Activated T-helper 2 cell treated with anti-CD3 and anti-CD28 coated beads, Interferon-gamma antibody, Interleukin-2, Interleukin-4, amounts not matched to agents 10 μg/mL and 5 μg/mL and 100 μg/mL, durations not matched to agents 14 hours and 24 hours and 36 hours (primary cell): Measurements from ENCODE around the gene CASZ1. TPM values are rescaled to one million over a fixed set of nuclear protein-coding genes. Genes with fewer than 3 reads are reported as not detected.

Source experiments
- DNase-seq: peaks from one replicate; pipeline ENCODE4 v3.0.0; 2021; ENCODE audit warnings: low spot score
- H3K27ac Mint-ChIP-seq: one replicate; pipeline ENCODE4 v1.8.0; 2021; ENCODE audit warnings: mixed read lengths
- H3K27me3 Mint-ChIP-seq: one replicate; pipeline ENCODE4 v1.8.0; 2021; ENCODE audit warnings: low read depth, mixed read lengths
- H3K36me3 Mint-ChIP-seq: one replicate; pipeline ENCODE4 v1.8.0; 2021; ENCODE audit warnings: low read depth, mixed read lengths
- H3K4me1 Mint-ChIP-seq: one replicate; pipeline ENCODE4 v1.8.0; 2021; ENCODE audit warnings: low read depth, mixed read lengths
- H3K4me3 Mint-ChIP-seq: one replicate; pipeline ENCODE4 v1.8.0; 2021; ENCODE audit warnings: low read depth, mild to moderate bottlenecking, moderate library complexity, mixed read lengths
- H3K9me3 Mint-ChIP-seq: one replicate; pipeline ENCODE4 v1.8.0; 2021; ENCODE audit warnings: mixed read lengths
- intact Hi-C: fragments of 100-400 bp; cut with micrococcal nuclease; formaldehyde crosslinking; loops from one replicate; pipeline ENCODE4 v1.15.1; 2023
- total RNA-seq: library from RNA; stranded (reverse); gene quantifications from 2 replicates; pipeline ENCODE4 v1.2.3, GENCODE V29; 2022

Gene CASZ1
- total RNA-seq, 1 donor from 2014 or later = 9.9 TPM

GRCh38 chr1:10639011-10639774 is 157.3 kb downstream of the CASZ1 start:
- no peak overlapping the region for H3K27ac Mint-ChIP-seq
- DNase-seq = no peak
- no peak overlapping the region for H3K4me3 Mint-ChIP-seq

DNA sequence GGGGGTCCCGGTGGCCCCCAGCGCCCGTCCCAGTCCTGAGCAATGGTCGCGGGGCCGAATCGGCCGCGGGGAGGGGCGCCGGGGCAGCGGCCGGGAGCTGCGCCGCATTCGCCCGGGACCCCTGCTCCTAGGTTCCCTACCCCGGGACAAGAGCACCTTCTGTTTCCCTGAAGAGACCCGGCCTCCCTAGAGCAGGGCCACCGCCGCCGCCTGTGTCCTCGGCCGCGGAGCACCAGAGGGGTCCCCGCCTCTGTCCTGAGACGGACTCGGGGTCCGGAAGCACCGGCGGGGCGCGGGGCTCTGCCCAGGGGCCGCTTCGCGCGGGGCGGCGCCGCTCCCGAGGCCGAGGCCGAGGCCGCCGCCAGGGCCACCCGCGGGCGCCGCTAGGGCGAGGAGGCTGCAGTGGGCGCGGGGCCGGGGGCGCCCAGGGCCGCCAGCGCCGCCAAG is 157.9 kb downstream of the CASZ1 start:
- intact Hi-C loops = no loop called here
- H3K36me3 Mint-ChIP-seq = no peaks in the 10 kb centered on the region
- no peak overlapping the region for H3K27ac Mint-ChIP-seq
- no peaks in the 10 kb centered on the region for H3K9me3 Mint-ChIP-seq
- H3K4me3 Mint-ChIP-seq = no peak overlapping the region
- DNase-seq = no peak
- no peaks in the 10 kb centered on the region for H3K4me1 Mint-ChIP-seq
- peaks cover 1% of the 10 kb centered on the region for H3K27me3 Mint-ChIP-seq

More at GRCh38 chr1:10639011-10639774, 157.3 kb downstream of the CASZ1 start:
- H3K9me3 Mint-ChIP-seq = no peaks in the 10 kb centered on the region
- no peaks in the 10 kb centered on the region for H3K4me1 Mint-ChIP-seq
- H3K27me3 Mint-ChIP-seq = peaks cover 1% of the 10 kb centered on the region
- intact Hi-C loops = no loop called here
- no peaks in the 10 kb centered on the region for H3K36me3 Mint-ChIP-seq

GRCh38 chr1:10637834-10638558 is 158.4 kb downstream of the CASZ1 start:
- DNase-seq = no peak
- intact Hi-C loops = no loop called here
- Mint-ChIP-seq H3K4me1 (no peaks in the 10 kb centered on the region), H3K27me3 (peaks cover 1% of the 10 kb centered on the region), H3K9me3 (no peaks in the 10 kb centered on the region), H3K27ac (no peak overlapping the region), H3K4me3 (no peak overlapping the region), H3K36me3 (no peaks in the 10 kb centered on the region)

DNA sequence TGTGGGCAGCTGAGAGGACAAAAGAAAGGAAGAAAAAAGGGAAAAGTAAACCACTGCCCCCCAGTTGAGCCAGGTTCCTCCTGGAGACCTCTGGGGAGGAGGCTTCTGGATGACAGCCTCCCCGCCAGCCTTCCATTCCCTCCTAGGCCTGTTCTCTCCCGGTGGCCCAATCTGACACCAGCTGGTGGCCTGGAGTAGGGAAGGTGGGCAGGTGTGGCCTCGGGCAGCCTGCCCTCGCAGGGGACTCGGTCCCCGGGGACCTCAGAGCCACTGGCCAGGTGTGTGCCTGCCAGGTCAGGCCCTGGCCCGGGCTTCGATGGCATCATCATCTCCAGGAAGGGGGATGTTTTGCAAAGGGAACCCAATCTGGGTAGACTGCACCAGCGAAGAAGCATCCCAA is 159.0 kb downstream of the CASZ1 start:
- Mint-ChIP-seq H3K4me3 (no peak overlapping the region), H3K27ac (no peak overlapping the region), H3K4me1 (no peaks in the 10 kb centered on the region), H3K27me3 (peaks cover 1% of the 10 kb centered on the region), H3K36me3 (no peaks in the 10 kb centered on the region), H3K9me3 (no peaks in the 10 kb centered on the region)
- intact Hi-C loops = no loop called here
- DNase-seq = no peak

GRCh38 chr1:10635992-10636391 is 160.5 kb downstream of the CASZ1 start:
- Mint-ChIP-seq H3K9me3 (no peaks in the 10 kb centered on the region), H3K27ac (no peak overlapping the region), H3K4me3 (no peak overlapping the region), H3K27me3 (peaks cover 1% of the 10 kb centered on the region), H3K4me1 (no peaks in the 10 kb centered on the region), H3K36me3 (no peaks in the 10 kb centered on the region)
- intact Hi-C loops = no loop called here
- DNase-seq = no peak

DNA sequence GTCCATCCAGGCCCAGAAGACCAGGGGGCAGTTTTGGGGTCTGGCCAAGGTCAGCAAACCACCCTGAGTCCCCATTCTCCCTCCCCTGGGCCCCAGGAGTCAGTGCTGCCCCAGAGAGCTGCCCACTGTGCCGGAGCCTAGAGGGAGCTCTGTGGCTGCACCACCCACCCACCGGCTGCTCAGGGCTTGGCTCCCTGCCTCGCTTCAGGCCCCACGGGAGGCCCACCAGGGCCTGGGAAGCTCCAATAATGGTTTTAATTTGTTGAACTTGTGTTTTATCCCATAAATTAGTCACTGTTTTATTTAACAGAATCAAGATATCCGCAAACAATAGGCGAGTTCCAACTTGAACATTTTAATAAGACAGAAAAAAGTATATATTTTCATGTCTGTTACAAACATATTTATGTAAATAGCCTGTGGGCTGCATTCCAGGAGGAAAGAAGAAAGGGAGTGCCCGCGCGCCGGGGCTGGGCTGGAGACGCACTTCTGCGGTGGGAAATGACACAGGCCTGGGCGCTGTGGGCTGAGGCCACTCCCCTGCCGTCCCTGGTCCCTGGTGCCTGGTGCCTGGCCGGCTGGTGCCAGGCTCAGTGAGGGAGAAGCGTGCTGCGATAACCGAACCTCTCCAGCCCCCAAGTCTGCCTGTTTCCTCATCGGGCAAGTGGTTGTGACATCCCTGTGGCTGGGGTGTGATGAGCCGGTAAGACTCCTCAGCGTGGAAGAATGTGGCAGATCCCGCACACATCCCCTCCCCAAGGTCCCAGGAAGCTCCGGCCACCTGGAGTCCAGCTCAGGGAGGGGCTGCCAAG is 161.2 kb downstream of the CASZ1 start:
- Mint-ChIP-seq H3K9me3 (no peaks in the 10 kb centered on the region), H3K4me3 (no peak overlapping the region), H3K27ac (no peak overlapping the region), H3K27me3 (peaks cover 1% of the 10 kb centered on the region), H3K4me1 (no peaks in the 10 kb centered on the region), H3K36me3 (no peaks in the 10 kb centered on the region)
- intact Hi-C loops = no loop called here
- no peak for DNase-seq

GRCh38 chr1:10634428-10635084 is 161.9 kb downstream of the CASZ1 start:
- no peak overlapping the region for H3K27ac Mint-ChIP-seq
- no peaks in the 10 kb centered on the region for H3K36me3 Mint-ChIP-seq
- no peak overlapping the region for H3K4me3 Mint-ChIP-seq
- intact Hi-C loops = no loop called here
- H3K27me3 Mint-ChIP-seq = peaks cover 1% of the 10 kb centered on the region
- H3K4me1 Mint-ChIP-seq = no peaks in the 10 kb centered on the region
- no peaks in the 10 kb centered on the region for H3K9me3 Mint-ChIP-seq
- no peak for DNase-seq

GRCh38 chr1:10634075-10634427 is 162.4 kb downstream of the CASZ1 start:
- Mint-ChIP-seq H3K4me3 (no peak overlapping the region), H3K27me3 (peaks cover 1% of the 10 kb centered on the region), H3K9me3 (no peaks in the 10 kb centered on the region), H3K27ac (no peak overlapping the region), H3K36me3 (no peaks in the 10 kb centered on the region), H3K4me1 (no peaks in the 10 kb centered on the region)
- DNase-seq = no peak
- intact Hi-C loops = no loop called here

DNA sequence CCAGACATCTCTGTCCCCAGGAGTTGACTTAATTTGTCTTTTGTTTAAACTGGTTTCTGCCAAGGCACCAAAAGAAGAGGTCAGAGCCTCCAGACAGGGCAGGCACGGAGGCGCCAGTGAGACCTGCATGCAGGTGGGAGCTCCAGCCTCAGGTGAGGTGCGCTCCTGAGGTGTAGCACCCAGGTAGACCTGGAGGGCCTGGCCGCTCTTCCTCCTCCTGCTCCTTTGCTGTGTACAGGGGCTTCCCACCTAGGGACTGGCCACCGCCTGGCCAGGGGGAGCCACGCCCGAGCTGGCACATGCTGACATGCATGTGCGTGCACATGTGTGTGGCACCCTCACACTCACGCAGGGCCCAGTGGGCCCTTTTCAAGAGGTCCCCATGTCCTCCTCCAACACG is 163.0 kb downstream of the CASZ1 start:
- intact Hi-C loops = no loop called here
- Mint-ChIP-seq H3K27ac (no peak overlapping the region), H3K9me3 (no peaks in the 10 kb centered on the region), H3K36me3 (no peaks in the 10 kb centered on the region), H3K4me3 (no peak overlapping the region), H3K27me3 (peaks cover 1% of the 10 kb centered on the region), H3K4me1 (no peaks in the 10 kb centered on the region)
- no peak for DNase-seq

DNA sequence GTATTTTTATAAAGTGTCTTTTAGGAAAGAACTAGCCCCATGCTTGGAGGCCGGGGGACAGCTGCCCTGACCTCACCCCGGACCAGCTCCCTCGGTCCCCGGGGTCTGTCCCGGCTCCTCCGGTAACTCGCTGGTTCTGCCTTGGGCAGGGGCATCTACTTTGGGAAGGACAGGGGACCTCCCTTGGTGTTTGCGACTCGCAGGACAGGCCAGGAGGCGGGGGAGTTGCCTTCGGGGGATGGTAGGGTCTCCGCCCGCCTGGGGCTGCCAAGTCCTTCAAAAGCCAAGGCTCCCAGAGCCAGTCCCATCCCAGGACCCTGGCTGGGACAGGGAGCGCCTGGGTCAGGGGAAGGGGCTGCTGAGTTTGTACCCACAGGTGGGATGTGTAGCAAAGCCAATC is 163.8 kb downstream of the CASZ1 start:
- H3K9me3 Mint-ChIP-seq = no peaks in the 10 kb centered on the region
- DNase-seq = no peak
- no peak overlapping the region for H3K4me3 Mint-ChIP-seq
- intact Hi-C loops = no loop called here
- no peaks in the 10 kb centered on the region for H3K36me3 Mint-ChIP-seq
- H3K4me1 Mint-ChIP-seq = no peaks in the 10 kb centered on the region
- peaks cover 1% of the 10 kb centered on the region for H3K27me3 Mint-ChIP-seq
- no peak overlapping the region for H3K27ac Mint-ChIP-seq

- H3K4me3 Mint-ChIP-seq = no peak overlapping the region
- H3K27me3 Mint-ChIP-seq = no peaks in the 10 kb centered on the region
- DNase-seq = no peak
- H3K36me3 Mint-ChIP-seq = no peaks in the 10 kb centered on the region
- H3K9me3 Mint-ChIP-seq = no peaks in the 10 kb centered on the region
- intact Hi-C loops = no loop called here
- H3K27ac Mint-ChIP-seq = no peak overlapping the region
- H3K4me1 Mint-ChIP-seq = no peaks in the 10 kb centered on the region
Observed at GRCh38 chr1:10631811-10632593, 164.4 kb downstream of the CASZ1 start.
